ENCODE measurements around the gene PIP5K1A.

- TF ChIP-seq, protein P1, sequence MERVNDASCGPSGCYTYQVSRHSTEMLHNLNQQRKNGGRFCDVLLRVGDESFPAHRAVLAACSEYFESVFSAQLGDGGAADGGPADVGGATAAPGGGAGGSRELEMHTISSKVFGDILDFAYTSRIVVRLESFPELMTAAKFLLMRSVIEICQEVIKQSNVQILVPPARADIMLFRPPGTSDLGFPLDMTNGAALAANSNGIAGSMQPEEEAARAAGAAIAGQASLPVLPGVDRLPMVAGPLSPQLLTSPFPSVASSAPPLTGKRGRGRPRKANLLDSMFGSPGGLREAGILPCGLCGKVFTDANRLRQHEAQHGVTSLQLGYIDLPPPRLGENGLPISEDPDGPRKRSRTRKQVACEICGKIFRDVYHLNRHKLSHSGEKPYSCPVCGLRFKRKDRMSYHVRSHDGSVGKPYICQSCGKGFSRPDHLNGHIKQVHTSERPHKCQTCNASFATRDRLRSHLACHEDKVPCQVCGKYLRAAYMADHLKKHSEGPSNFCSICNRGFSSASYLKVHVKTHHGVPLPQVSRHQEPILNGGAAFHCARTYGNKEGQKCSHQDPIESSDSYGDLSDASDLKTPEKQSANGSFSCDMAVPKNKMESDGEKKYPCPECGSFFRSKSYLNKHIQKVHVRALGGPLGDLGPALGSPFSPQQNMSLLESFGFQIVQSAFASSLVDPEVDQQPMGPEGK (CRISPR knock-in tag; IDR thresholded peaks at IDR 0.05; ENCODE audit: borderline replicate concordance) = no peak
- TF ChIP-seq TCF4 (CRISPR knock-in tag; IDR thresholded peaks at IDR 0.05; ENCODE audit: borderline replicate concordance) = no peak
- no peak for TF ChIP-seq BACH2 (CRISPR knock-in tag; IDR thresholded peaks at IDR 0.05; ENCODE audit: borderline replicate concordance)
- TF ChIP-seq ZFP3 (CRISPR knock-in tag; IDR thresholded peaks at IDR 0.05) = no peak
- TF ChIP-seq TSHZ2 (CRISPR knock-in tag; IDR thresholded peaks at IDR 0.05) = no peak
These were observed 94.7 kb downstream of the PIP5K1A start for GRCh38 chr1:151293093-151293492.
